Activated naive CD4-positive, alpha-beta T cell treated with anti-CD3 and anti-CD28 coated beads, Interleukin-2, amount 50 U/mL, for 16 hours (primary cell): ENCODE measurements around the gene USP44.
"Not testable (repeated sequence)": the region's sequence is repeated elsewhere in the genome, so short reads cannot be mapped to it uniquely, and the experiment has no call there.

Experiments
- DNase-seq: peaks from one replicate; pipeline ENCODE4 v3.0.0-alpha.2; 2020

Gene USP44

GRCh38 chr12:95551305-95551704, at the start of gene USP44:
Gene USP44 (minus strand): TSS chr12:95551476. CDS start chr12:95534256, 17,220 bp downstream.
- peak; percentile 20 for DNase-seq

GRCh38 chr12:95600567-95600966, 49.3 kb upstream of the USP44 start:
- no peak for DNase-seq

GRCh38 chr12:95599880-95600279, 48.6 kb upstream of the USP44 start:
- DNase-seq = no peak

GRCh38 chr12:95594136-95594535, 42.9 kb upstream of the USP44 start:
- no peak for DNase-seq

GRCh38 chr12:95593266-95593871, 42.1 kb upstream of the USP44 start:
- no peak for DNase-seq

- no peak for DNase-seq
These were observed 40.5 kb upstream of the USP44 start for GRCh38 chr12:95591731-95592130.

- no peak for DNase-seq
These were observed 39.5 kb upstream of the USP44 start for GRCh38 chr12:95590775-95591174.

GRCh38 chr12:95583933-95584332, 32.7 kb upstream of the USP44 start:
- no peak for DNase-seq

GRCh38 chr12:95582230-95583058, 31.2 kb upstream of the USP44 start:
- DNase-seq = no peak

- DNase-seq = no peak
These were observed 26.5 kb upstream of the USP44 start for GRCh38 chr12:95577820-95578219.

- no peak for DNase-seq
These were observed 23.6 kb upstream of the USP44 start for GRCh38 chr12:95574799-95575452.

- DNase-seq = no peak
These were observed 22.8 kb upstream of the USP44 start for GRCh38 chr12:95573951-95574576.

GRCh38 chr12:95571369-95571768, 20.1 kb upstream of the USP44 start:
- no peak for DNase-seq

- not testable (repeated sequence) for DNase-seq
These were observed 16.8 kb upstream of the USP44 start for GRCh38 chr12:95568045-95568444.

- no peak for DNase-seq
These were observed 6.3 kb upstream of the USP44 start for GRCh38 chr12:95557625-95558024.

GRCh38 chr12:95554532-95555071, 3.3 kb upstream of the USP44 start:
- no peak for DNase-seq

- DNase-seq = no peak
These were observed 2.1 kb upstream of the USP44 start for GRCh38 chr12:95553197-95553943.

- DNase-seq = no peak
These were observed 739 bp upstream of the USP44 start for GRCh38 chr12:95551913-95552516.

GRCh38 chr12:95549392-95550084, 1.7 kb downstream of the USP44 start:
- no peak for DNase-seq

- peak; percentile 83 for DNase-seq
These were observed 2.5 kb downstream of the USP44 start for GRCh38 chr12:95548539-95549391.
